ENCODE results near the gene AK1. TPM values are rescaled to one million over a fixed set of nuclear protein-coding genes. Genes with fewer than 3 reads are reported as not detected.

The AK1 gene
- total RNA-seq, 1 experiment from 2014 or later: 34.4 TPM

- ATAC-seq (no peak), DNase-seq (ENCODE audit: low spot score) (no peak)
- no peaks in the 10 kb centered on the region for H3K36me3 Mint-ChIP-seq
- H3K27ac Mint-ChIP-seq: peak overlapping the region; percentile 57
- peaks cover 10% of the 10 kb centered on the region for H3K4me1 Mint-ChIP-seq
- POLR2A ChIA-PET: interaction anchor here (0.6 to 1.1 kb wide), 2 partner anchors 11 to 19 kb away, joined by 3 read pairs; partner anchors contain the start of gene ENG
- TF ChIP-seq, protein P1, sequence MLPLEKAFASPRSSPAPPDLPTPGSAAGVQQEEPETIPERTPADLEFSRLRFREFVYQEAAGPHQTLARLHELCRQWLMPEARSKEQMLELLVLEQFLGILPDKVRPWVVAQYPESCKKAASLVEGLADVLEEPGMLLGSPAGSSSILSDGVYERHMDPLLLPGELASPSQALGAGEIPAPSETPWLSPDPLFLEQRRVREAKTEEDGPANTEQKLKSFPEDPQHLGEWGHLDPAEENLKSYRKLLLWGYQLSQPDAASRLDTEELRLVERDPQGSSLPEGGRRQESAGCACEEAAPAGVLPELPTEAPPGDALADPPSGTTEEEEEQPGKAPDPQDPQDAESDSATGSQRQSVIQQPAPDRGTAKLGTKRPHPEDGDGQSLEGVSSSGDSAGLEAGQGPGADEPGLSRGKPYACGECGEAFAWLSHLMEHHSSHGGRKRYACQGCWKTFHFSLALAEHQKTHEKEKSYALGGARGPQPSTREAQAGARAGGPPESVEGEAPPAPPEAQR (CRISPR knock-in tag; IDR thresholded peaks at IDR 0.05): no peak
- no peak for TF ChIP-seq ZNF281 (CRISPR knock-in tag; IDR thresholded peaks at IDR 0.05)
- TF ChIP-seq, protein P2, sequence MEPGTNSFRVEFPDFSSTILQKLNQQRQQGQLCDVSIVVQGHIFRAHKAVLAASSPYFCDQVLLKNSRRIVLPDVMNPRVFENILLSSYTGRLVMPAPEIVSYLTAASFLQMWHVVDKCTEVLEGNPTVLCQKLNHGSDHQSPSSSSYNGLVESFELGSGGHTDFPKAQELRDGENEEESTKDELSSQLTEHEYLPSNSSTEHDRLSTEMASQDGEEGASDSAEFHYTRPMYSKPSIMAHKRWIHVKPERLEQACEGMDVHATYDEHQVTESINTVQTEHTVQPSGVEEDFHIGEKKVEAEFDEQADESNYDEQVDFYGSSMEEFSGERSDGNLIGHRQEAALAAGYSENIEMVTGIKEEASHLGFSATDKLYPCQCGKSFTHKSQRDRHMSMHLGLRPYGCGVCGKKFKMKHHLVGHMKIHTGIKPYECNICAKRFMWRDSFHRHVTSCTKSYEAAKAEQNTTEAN (CRISPR knock-in tag; IDR thresholded peaks at IDR 0.05): peak; percentile 96; the same call in 1 of the 2 replicates
- TF ChIP-seq ESRRA (CRISPR knock-in tag; IDR thresholded peaks at IDR 0.05; ENCODE audit: borderline replicate concordance): no peak
- no peak for TF ChIP-seq FOXP4 (CRISPR knock-in tag; IDR thresholded peaks at IDR 0.05)
- no peak for TF ChIP-seq ZNF232 (CRISPR knock-in tag; IDR thresholded peaks at IDR 0.05)
- no peak for TF ChIP-seq FOXP1 (CRISPR knock-in tag; IDR thresholded peaks at IDR 0.05; ENCODE audit: borderline replicate concordance)
- no peak overlapping the region for H3K4me3 Mint-ChIP-seq
- H3K27me3 Mint-ChIP-seq (ENCODE audit: low read depth): no peaks in the 10 kb centered on the region
- CTCF ChIA-PET: interaction anchor here (1.1 to 1.4 kb wide), 3 partner anchors 39 to 131 kb away, joined by 3 to 4 read pairs (median 3); partner anchors contain the start of gene TOR2A
- H3K9me3 Mint-ChIP-seq: no peaks in the 10 kb centered on the region
These were observed 11.6 kb downstream of the AK1 start for GRCh38 chr9:127865645-127866464.

GRCh38 chr9:127863191-127863621 is 14.3 kb downstream of the AK1 start:
- TF ChIP-seq, protein P3, sequence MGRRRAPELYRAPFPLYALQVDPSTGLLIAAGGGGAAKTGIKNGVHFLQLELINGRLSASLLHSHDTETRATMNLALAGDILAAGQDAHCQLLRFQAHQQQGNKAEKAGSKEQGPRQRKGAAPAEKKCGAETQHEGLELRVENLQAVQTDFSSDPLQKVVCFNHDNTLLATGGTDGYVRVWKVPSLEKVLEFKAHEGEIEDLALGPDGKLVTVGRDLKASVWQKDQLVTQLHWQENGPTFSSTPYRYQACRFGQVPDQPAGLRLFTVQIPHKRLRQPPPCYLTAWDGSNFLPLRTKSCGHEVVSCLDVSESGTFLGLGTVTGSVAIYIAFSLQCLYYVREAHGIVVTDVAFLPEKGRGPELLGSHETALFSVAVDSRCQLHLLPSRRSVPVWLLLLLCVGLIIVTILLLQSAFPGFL (CRISPR knock-in tag; IDR thresholded peaks at IDR 0.05; ENCODE audit: borderline replicate concordance): no peak
- TF ChIP-seq ZNF416 (CRISPR knock-in tag; IDR thresholded peaks at IDR 0.05) (no peak), GRHL2 (CRISPR knock-in tag; IDR thresholded peaks at IDR 0.05; ENCODE audit: insufficient replicate concordance, severe bottlenecking) (no peak)
- Mint-ChIP-seq H3K27ac (peak overlapping the region; percentile 60; the same call in 1 of the 2 replicates), H3K36me3 (no peaks in the 10 kb centered on the region), H3K9me3 (no peaks in the 10 kb centered on the region), H3K27me3 (ENCODE audit: low read depth) (no peaks in the 10 kb centered on the region), H3K4me3 (no peak overlapping the region), H3K4me1 (0 out of 2 replicates have a peak, but pooled peaks cover under 1% of the 10 kb centered on the region)
- CTCF ChIA-PET: interaction anchor here (0.6 to 1.4 kb wide), 7 partner anchors 19 to 1099 kb away, joined by 3 to 4 read pairs (median 3); partner anchors contain the start of genes CDK9 and TOR2A
- DNase-seq (ENCODE audit: low spot score) (no peak), ATAC-seq (no peak)
- POLR2A ChIA-PET: interaction anchor here (0.8 to 1.6 kb wide), 2 partner anchors 9 to 121 kb away, joined by 3 read pairs; partner anchors contain the start of gene ENG
